GM12875 (cell line): ENCODE results near the gene ADAP1.

Experiments used
- H3K4me3 ChIP-seq: one replicate; pipeline ENCODE4 v1.5.1; 2011; ENCODE audit warnings: low read depth, low read length, control low read depth
- TF ChIP-seq, protein P1 (sequence below): IDR thresholded peaks from 2 replicates; pipeline ENCODE4 v1.5.1; 2011; ENCODE audit warnings: low read depth, mild to moderate bottlenecking, control low read depth, inconsistent platforms, low read length, moderate library complexity, borderline replicate concordance; ENCODE audit not compliant: insufficient read depth

The ADAP1 gene

DNA sequence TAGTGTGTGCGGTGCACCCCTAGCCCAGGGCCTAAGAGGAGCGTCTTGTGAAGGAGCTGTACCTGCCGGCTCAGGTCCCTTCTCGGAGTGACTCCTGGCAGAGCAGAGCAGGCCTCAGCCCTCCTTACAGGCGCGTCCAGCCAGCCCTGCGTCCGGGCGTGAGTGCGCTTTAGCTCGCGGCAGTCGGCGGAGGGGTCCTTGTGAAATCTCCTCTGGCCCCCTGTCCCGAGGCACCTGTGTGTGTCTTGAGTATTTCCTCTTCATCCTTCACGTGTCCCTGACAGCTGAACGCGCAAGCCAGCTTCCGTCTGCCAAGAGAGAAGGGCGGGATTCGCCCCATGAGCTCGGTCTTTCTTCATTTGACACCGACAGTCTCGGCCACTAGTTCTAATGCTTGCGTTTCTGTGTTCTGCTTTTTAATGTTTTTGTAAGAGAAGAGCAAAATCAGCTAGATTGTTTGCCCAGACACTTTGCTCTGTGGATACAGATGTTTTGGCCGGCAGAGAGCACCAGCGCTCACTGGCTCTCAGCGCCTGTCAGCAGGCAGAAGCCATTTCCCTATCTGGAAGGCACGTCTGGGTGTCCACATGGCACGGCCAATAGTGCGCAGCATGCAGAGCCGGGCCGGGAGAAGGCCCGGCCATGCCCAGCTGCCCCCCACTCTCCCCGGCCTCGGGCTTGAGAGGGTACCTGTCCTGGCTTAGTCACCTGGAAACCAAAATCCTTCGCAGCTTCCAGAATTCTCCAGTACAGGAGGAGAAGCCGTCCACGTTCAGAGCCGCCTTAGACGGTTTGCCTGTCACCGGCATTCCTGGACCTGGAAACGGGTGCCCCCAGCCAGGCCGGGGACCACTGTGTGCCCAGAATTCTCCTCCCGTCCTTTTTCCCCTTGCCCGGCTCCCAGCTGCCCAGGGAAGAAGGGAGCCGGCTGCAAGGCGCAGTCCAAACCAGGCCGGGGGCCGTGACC lies 71.1 kb downstream of the ADAP1 start:
- no peak overlapping the region for H3K4me3 ChIP-seq
- TF ChIP-seq, protein P1, sequence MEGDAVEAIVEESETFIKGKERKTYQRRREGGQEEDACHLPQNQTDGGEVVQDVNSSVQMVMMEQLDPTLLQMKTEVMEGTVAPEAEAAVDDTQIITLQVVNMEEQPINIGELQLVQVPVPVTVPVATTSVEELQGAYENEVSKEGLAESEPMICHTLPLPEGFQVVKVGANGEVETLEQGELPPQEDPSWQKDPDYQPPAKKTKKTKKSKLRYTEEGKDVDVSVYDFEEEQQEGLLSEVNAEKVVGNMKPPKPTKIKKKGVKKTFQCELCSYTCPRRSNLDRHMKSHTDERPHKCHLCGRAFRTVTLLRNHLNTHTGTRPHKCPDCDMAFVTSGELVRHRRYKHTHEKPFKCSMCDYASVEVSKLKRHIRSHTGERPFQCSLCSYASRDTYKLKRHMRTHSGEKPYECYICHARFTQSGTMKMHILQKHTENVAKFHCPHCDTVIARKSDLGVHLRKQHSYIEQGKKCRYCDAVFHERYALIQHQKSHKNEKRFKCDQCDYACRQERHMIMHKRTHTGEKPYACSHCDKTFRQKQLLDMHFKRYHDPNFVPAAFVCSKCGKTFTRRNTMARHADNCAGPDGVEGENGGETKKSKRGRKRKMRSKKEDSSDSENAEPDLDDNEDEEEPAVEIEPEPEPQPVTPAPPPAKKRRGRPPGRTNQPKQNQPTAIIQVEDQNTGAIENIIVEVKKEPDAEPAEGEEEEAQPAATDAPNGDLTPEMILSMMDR: no peak

GRCh38 chr7:882336-883035 lies 72.0 kb downstream of the ADAP1 start:
- TF ChIP-seq, protein P1: no peak

DNA sequence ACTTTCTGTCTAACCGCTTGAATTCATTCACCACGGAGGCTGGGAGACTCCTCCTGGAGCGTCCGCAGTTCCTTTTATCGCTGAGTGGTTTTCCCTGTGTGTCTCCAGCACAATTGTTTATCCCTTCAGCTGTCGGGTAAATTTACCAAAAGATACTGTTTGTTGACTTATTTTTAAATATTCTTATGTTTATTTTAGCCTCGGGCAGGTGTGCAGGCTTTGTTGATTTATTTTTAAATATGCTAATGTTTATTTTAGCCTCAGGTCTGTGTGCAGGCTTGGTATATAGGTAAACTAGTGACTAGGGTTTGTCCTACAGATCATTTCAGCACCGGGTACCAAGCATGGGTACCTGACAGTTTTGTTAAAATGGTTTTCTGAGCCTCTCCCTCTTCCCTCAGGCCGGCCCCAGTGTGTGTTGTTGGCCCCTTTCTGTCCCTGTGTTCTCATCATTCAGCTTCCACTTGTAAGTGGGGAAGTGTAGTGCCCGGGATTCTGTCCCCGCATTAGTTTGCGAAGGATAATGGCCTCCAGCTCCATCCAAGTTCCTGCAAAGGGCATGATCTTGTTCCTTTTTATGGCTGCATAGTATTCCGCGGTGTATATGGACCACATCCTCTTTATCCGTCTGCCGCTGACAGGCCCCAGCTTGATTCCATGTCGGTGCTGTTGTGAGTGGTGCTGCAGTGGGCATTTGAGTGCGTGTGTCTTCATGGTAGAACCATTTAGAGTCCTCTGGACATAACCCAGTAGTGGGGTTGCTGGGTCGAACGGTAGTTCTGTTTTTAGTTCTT lies 72.8 kb downstream of the ADAP1 start:
- TF ChIP-seq, protein P1: no peak
- H3K4me3 ChIP-seq: no peak overlapping the region

More at GRCh38 chr7:882336-883035, 72.0 kb downstream of the ADAP1 start:
- no peak overlapping the region for H3K4me3 ChIP-seq

DNA sequence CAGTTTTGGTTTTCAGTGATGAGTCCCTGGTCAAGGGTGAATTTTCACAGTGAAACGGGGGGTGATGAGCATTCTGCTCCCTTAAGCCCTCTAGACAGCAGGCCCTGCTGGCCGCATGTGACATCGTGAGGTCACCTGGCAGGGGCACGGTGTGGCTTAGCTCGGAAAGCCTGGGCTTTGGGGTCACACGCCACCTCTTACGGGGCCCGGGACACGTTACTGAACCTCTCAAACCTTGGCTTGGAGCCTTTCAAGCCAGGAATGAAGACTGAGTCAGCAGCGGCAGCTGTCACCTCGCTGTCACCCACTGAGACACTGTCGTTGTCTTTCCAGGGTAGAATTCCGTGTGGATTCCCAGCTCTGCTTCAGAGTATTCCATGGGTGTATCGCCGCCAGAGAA lies 74.0 kb downstream of the ADAP1 start:
- H3K4me3 ChIP-seq: no peak overlapping the region
- TF ChIP-seq, protein P1: no peak

DNA sequence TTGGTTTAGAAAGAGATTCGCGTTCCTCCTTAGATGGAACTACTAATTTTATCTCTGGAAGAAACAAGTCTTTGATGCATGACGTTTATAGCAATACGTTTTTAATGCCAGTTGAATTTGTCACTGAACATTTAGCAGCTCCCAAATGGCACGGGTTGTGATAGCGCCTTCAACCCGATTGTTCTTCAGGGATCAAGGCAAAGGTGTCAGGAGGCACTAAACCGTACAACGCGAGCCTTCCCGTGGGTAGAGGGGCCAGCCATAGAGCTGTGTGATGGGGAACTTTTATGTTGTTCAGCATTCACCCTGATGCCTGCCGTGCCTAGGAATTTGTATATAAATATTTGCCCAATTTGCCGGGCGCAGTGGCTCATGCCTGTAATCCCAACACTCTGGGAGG lies 74.8 kb downstream of the ADAP1 start:
- TF ChIP-seq, protein P1: no peak
- no peak overlapping the region for H3K4me3 ChIP-seq

GRCh38 chr7:879093-879492 lies 75.4 kb downstream of the ADAP1 start:
- no peak overlapping the region for H3K4me3 ChIP-seq
- TF ChIP-seq, protein P1: no peak
